GM21390 (cell line): ENCODE results near the gene STEAP1B.
A peak's percentile ranks its signal among the peaks of the same experiment; 100 is the strongest.
"Not testable (repeated sequence)": the region's sequence is repeated elsewhere in the genome, so short reads cannot be mapped to it uniquely, and the experiment has no call there.

Experiments
- ATAC-seq: cut with Tn5 transposase; IDR thresholded peaks from one replicate; pipeline ENCODE4 v1.9.1; 2021; ENCODE audit not compliant: unreplicated experiment

STEAP1B gene

DNA sequence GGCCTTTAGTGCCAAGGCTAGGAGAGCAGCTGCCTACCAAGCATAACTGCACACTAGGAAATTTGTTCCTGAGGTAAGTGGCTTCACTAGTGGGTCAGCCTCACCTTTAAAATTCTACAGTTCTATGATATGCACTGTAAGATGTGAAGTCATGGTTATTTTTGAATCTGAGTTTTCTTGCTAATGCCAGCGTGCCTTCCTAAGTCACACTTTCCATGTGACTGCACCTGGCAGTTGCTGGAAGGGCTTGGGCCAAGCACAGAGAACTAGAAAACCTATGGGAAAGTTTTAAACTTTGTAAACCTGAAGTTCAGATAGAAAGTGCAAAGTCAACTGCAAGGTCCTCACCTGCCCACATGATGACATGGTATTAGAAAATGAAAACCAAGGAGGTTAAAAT, 42.5 kb downstream of the STEAP1B start:
- no peak for ATAC-seq

DNA sequence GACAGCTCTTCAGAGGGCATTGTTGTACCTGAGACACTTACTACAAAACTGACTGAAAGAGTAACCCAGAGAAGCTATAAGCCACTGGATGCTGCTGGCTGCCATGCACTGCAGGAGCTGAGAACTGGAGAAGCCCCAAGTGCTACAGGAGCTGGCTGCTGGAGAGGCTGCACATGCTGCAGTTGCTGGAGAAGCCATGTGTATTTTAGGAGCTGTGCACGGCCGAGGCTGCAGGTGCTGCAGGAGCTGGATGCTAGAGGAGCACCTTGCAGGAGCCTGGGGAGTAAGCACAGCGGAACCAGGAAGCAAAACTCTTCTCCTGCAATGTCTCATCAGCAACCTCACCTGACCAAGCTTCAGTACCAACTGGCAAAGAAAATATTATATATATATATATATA, 45.5 kb downstream of the STEAP1B start:
- no peak for ATAC-seq

DNA sequence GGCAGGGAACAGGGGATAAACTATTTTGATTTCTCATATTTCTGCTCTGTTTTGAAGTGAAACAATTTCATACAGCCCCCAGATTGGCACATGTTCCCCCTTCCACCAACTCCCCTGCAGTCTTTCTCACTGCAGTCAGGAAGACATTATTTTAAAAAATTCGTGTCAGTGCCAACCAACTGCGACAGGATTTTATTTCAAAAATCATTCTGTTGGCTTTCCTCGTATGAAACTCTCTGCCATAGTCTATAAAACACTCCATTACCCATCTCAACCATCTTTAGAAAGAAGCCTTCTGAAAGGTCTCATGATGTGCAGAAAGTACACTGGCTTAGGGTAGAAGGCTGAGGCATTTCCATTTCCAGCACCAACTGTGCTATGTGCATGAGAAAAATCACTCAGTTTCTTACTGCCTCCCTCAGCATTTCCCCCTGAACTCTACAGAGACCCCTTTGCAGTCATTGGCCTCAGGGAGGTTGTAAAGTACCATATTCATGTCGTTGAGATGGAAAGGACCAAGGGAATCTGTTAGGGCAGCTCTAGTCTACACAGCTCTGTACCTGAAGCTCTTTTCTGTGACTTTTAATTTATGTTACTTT, 46.9 kb downstream of the STEAP1B start:
- no peak for ATAC-seq

DNA sequence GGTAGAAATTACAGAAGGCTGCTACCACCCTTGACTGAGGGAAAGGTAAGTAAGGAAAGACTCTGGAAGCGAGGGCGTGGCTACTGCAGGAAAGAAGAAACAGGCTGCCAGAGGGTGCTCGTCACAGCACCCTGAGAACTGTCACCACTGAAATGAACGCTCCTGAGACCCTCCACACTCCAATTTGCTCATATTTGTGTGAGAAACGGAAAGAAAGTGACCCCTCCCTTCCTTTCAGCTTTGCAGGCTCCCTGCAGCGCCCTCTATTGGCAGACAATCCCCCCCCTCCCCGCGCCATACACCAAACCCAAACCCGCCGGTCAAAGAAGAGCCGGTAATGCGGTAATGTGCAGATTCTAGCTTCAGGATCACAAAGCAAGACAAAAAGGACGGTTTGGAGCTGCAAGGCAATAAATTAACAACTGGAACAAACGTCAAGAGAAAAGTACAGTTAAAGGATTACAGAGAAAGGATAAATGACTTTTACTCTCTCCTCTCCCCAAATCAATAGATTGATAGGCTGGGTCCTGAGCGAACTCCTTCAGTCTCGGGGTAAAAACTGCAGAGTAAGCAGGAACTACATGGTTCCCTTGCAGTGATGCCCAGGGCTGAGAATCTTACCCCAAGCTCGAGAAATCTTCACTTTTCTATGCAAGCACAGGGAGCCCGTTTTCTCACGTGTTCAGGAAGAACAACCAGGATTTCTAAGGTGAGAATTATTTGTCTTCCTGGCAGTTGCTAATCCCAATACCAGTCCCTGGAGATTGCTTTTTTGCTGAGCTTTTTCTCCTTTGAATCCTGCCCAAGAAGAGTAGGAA, 47.6 kb downstream of the STEAP1B start:
- no peak for ATAC-seq

DNA sequence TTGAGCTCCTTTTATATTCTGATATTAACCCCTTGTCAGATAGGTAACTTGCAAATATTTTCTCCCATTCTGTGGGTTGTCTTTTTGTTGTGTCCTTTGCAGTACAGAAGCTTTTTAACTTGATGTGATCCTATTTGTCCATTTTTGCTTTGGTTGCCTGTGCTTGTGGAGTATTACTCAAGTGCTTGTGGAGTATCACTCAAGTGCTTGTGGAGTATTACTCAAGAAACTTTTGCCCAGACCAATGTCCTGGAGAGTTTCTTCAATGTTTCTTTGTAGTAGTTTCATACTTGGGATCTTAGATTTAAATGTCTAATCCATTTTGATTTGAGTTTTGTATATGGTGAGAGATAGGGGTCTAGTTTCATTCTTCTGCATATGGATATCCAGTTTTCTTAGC, 50.0 kb downstream of the STEAP1B start:
- not testable (repeated sequence) for ATAC-seq

DNA sequence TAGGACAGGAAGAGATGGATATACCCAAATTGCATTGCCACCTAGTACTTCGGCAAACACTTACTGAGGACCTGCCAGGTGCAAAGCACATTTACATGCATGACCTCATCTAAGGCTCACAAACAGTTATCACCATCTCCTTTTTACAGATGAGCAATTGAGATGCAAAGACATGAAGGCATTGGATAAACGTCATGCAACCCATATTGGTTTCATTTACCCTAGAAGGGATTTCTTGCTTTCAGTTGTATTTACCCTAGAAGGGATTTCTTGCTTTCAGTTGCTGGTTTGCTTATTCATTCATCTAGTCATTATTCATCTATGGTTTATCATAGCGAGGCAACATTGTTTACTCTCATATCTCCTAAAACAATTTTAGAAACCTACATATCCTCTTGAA, 52.2 kb downstream of the STEAP1B start:
- peak; percentile 84 for ATAC-seq

DNA sequence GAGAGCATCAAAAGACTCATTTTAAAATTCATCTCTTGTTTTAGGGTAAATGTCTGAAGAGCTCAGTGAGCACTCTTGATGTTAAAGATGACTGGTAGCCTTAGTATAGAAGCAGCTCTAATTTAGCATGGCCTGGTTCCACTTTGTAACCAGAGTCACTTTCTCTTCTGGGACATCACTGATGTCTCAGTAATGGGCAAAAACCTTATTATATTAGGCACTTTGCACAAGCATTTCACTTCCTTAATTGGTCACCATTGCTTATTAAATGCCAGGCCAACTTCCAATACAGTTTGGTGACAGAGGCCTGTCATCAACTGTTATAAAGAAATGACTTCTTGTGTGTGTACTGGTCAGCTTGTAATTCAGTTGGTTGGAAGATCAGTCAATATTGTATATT, 53.0 kb downstream of the STEAP1B start:
- ATAC-seq, result no peak

DNA sequence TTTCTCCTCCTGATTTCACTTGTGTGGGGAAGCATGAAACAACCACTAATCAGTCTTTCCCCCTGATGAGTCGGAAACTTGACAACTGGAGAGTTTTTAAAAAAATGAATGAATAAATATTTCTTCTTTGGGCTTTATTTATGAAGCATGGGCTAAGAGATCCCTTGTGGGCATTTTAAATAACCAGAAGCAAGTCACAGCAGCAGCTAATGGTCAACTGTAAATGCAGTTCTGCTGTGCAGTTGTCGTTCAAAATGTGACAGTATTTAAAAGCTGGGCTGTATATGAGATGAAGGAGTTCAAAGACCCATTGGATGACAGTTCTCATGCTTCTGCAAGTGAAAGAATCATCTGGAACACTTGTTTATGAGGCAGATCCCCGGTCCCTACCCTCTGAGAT, 54.1 kb downstream of the STEAP1B start:
- no peak for ATAC-seq

DNA sequence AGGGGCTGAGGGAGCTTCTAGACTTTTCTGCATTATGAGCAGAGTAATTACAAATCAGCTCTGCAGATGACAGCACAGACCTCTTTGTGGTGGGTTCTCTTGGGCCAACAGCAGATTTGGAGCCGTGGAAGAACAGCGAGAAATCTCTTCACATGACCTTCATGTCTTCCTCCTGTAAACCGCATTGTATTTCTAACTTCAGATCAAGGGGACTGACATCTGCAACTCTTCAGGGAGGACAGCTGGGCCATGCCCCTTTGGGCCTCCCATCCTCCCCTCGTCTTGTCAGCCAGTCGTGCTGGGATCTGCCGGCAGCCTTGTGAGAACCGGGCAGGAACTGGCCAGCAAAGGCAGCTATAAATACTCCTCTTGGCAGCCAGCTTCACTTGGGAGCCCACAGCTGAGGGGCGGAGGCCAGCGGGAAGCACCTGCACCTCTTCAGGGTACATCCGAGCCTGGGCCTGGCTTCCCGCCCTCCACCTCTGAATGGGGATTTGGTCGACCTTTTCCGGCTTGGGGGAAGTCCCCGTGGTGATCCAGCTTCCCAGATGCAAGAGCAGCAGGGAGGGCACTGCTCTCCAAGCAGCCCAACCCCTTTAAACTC, 54.7 kb downstream of the STEAP1B start:
- peak; percentile 29 for ATAC-seq

DNA sequence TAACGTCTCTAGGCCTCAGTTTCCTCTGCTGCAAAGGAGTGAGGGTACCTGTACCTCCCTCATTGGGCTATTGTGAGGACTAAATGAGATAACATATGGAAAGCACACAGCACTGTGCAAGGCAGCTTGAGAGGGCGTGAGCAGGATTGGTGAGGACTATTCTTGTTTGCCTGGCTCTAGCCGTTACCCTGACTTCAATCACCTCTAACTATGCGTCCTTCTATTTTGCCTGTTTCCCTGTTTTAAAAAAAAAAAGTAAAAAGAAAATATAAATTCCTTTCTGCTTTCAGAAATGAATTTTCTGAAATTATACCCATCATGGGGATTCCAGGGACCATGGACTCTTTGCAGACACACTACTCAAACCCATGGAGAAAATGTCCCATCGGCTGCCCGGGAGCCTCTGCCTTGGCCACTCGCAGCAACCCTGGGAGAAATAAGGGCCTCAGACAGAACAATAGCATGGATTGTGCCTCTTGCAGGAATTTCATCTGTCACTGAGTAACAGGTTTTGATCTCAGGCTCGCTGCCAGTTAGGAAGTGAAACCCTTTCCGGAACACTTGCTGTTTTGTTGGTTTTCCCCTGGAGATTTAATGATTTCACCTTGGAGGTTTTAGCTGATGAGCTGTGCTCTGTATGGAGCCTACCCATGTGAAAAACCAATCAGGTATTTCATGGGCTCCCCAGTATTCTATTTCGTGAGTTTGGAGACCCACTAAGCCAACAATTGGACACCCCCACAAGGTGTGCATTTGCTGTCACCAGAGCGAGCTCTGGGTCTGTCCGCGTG, 55.6 kb downstream of the STEAP1B start:
- ATAC-seq, result no peak

DNA sequence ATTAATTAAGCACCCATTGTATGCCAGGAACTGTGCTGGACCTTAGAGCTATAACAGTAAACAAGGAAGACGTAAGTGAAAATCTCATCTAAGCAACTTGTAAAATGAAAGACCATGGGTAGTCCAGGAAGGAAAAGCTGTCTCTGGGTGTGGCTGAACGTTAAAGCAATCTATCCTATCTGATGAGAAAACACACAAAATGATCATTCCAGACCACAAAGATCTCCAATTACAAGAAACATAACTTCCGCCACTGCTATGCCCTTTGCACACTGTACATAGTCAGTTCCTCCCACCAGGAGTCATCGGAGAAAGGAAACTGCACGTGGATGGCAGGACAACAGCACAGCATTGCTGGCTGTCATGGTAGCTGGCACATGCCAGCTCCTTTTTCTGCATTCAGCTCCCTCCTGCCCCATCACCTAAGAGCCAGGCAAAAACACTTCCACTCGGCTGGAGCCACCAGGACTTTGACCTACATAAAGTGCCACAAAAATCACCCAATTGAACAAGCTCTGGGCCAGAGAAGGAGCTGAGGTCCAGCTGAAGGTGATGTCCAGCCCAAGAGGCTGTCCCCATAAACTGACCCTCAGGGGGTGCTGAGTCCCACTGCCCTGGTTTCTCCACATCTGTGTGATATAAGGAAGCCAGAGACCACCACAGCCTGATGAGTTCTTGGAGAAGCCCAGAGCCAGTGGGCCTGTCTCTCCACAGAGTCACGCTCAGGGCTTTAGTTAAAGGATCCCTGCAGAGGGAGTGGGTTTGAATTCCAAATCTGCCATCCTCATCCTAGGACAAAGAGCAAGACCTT, 56.4 kb downstream of the STEAP1B start:
- no peak for ATAC-seq

DNA sequence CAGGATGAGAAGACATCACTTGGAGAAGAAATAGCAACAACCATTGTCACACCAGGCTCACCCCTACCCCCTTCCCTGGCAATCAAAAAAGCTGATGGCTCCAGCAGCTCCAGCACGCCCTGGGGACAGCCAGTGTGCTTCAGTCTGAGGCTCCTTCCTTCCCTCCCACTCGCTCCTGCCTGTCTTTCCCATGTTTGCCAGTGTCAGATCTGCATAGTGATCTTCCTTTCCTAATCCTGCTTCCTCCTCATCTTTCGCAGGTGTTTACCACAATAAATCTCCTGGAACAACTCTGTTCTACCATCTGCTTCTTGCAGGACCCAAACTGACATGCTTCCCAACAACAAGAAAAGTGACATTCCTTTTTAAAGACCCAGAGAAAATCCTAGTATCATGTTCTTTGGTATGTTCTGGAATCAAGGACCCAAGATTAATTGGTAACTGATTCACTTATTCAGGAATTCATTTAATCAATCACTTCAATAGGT, 57.1 kb downstream of the STEAP1B start:
- no peak for ATAC-seq

DNA sequence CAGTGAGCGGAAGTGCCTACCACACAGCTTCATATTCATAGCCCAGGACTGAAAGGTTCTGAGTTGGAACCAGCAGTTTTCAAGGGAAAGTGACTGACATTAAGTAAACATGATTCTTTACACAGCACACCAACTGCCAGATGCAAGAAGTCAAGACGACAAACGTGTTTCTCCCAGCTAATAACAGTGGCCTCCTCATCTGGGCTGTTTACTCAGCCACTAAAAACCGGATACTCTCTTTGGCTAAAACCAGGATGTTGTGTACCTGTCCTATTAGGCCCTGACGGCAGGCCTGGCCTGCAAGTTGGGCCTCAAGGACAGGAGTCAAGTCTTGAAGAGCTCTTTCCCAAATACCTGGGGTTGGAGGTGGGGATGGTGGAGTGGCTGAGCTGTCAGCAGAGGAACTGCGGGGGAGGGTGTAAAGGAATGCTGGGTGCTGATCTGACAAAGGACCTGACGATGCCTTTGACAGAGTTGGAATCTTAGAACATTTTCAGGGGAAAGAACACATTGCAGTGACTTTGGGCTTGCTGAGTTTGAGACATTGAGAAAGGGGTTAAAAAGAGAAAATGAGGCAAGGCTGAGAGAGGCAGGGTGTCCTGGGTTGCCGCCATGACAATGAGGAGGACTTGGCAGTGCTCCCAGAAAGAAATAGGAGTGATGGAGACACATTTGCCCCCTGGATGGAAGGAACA, 57.7 kb downstream of the STEAP1B start:
- ATAC-seq, result no peak

DNA sequence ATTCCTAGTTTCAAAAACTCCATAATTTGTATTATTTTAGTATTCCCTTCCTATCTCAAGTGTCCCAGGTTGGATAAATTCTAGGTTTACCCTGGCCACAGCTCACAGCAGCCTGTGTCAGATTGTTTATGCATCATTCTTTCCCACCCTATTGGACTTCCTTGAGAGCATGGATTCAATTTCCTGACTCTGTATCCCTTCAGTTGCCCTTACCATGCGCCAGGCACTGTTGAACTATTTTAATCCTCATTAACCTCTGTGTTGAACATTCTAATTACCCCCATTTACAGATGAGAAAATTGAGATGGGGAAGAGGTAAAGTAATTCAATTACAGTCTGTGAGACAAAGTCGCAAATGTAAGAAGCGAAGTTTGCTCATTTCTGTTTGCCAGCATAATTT, 58.8 kb downstream of the STEAP1B start:
- ATAC-seq, result no peak

DNA sequence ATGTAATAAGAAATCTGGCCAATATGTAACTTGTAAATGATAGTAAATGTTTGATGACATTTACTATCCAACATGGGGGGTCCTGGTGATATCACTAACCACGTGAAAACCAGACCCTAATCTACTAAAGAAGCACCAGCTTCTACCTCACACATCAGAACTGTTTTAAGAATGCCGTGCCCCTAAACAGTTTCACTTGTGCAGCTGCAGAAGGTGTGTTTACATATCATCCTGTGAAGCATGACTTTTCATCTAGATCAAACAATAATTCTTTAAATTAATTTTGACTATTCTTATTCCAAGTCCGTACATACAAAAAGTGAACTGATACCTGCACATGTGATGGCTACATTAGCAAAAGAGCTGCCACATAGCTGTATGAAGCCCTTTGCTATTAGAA, 61.0 kb downstream of the STEAP1B start:
- ATAC-seq, result peak; percentile 51

DNA sequence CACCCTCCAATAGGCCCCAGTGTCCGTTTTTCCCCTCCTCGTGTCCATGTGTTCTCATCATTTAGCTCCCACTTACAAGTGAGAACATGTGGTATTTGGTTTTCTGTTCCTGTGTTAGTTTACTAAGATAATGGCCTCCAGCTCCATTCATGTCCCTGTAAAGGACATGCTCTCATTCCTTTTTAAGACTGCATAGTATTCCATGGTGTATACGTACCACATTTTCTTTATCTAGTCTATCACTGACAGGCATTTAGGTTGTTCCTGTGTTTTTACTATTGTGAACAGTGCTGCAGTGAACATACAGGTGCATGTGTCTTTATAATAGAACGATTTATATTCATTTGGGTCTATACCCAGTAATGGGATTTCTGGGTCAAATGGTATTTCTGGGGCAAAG, 63.4 kb downstream of the STEAP1B start:
- not testable (repeated sequence) for ATAC-seq

DNA sequence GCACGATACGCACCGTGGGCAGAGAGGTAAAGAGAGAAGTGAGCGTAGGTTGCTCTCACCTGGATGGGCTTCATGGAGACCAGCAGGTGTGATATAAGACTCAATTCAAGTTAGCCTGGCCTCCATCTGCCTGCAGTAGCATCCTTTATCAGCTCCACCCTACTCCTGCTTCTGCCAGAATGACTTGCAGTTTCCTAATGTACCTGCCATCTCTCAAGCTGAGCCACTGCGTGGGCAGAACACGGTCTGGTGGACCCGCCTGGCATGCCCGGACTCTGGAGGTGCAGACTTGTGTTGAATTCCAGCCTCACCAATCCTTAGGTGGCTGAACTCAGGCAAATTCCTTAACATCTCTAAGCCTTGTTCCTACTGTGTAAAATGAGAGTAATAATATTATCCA, 64.3 kb downstream of the STEAP1B start:
- ATAC-seq, result peak; percentile 17

DNA sequence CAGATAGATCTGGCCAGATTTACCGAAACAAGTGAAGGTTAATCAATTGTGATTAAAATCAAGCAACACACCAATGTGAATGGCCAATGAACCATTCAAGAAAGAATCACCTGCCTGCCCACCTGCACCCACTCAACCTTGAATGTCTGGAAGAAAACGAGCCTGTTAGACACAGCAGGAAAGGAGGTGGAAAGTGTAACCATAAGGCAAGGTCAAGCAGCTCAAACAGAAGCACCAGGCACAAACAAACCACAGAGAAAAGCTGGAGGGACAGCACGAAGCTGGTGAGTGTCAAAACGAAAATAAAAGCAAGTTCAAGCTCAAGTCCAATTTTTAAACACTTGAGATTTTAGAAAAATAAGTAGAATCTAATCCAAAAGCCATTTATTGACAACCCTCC, 64.9 kb downstream of the STEAP1B start:
- ATAC-seq, result peak; percentile 77

DNA sequence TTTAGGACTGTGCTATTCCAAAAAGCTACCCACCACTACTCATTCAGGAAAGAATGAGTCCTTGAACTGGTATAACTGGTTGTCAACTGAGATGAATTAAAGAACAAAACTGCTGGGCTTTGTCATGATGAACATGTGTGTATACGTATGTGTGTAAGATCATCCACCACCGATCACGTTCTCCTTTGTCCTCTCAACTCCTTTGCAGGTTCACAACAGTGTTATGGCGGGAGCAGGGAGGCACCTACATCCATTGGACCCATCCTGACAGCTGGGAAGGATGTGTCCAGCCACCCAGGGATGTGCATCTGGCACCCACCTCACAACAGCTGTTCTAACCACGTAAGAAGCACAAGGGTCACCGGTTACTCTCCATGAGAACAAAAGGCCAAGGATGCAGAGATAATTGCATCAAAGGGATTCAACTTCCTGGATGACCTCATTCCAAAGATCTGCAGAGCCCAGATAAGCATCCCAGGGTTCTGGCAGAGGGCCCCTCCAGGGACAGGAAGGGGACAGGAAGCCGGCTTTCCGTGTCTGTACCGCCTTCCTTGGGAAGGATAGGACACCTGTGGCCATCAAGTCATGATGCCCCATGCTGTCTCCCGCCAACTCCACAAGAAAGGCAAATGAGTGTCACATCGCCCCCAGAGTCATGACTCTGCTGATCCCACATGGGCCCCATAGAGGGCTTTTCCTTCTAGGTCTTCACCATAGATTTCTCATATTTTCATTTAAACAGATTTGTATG, 66.1 kb downstream of the STEAP1B start:
- ATAC-seq, result no peak
